ENCODE results near the gene ACP3.
"Not testable (repeated sequence)": the region's sequence is repeated elsewhere in the genome, so short reads cannot be mapped to it uniquely, and the experiment has no call there.

The ACP3 gene

GRCh38 chr3:132368515-132368914, 51.3 kb downstream of the ACP3 start:
- no peak for DNase-seq (ENCODE audit: low spot score)
- TF ChIP-seq CTCF (IDR thresholded peaks at IDR 0.05; ENCODE audit: extremely low read depth, missing control alignments) = no peak

DNA sequence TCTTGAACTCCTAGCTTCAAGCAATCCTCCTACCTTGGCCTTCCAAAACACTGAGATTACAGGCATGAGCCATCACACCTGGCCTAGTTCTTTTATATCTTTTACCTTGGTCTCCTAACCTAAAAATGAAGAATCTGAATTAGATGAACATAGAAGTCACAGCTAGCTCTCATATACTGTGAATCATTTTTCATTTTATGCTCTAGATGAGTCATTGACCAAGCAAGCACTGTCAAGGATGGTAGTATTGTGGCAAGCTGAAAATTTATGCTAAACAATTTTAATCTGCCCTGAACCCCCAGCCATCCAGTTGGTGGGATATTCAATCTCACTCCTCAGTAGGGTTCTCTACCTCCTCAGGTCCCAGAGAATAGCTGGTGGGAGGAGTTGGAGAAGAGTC, 51.8 kb downstream of the ACP3 start:
- no peak for DNase-seq (ENCODE audit: low spot score)
- TF ChIP-seq CTCF (IDR thresholded peaks at IDR 0.05; ENCODE audit: extremely low read depth, missing control alignments) = no peak

DNA sequence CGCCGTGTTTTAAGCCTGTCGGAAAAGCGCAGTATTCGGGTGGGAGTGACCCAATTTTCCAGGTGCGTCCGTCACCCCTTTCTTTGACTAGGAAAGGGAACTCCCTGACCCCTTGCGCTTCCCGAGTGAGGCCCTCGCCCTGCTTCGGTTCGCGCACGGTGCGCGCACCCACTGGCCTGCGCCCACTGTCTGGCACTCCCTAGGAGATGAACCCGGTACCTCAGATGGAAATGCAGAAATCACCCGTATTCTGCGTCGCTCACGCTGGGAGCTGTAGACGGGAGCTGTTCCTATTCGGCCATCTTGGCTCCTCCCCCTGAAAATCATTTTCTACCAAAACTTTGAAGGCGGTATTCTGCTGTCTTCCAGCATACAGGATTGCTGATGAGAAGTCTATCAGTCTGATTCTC, 59.7 kb downstream of the ACP3 start:
- not testable (repeated sequence) for DNase-seq (ENCODE audit: low spot score)

DNA sequence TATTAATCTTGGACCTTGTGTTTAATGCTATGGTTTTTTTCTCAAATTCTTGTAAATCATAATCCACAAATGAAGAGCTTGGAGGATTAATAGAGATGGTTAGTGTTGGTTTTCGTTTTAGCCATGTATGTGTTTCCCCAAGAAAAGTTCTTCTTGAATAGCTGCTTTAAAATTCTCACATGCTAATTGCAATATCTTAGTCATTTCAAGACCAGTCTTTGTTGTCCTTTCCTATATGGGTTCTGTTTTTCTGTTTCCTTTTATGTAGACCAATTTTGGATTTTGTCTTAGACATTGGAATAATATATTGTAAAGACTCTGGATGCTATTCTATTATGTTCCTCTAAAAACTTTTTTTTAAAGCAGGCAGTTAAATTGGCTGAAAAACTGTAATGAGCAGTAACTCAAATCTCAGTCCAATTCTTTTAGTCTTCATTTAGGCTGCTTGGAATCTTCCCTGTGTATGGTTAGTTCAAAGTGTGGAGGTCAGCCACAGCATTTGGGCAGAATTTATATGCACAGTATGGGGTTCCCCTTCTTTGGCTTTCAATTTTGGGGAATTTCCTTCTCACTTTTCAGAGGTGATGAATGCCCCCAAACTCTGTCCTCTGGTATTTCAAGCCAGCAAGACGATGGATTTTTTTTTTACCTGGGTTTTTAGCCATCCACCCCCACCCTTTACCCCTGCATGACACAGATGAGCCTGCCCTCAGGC, 61.0 kb downstream of the ACP3 start:
- no peak for TF ChIP-seq CTCF (IDR thresholded peaks at IDR 0.05; ENCODE audit: extremely low read depth, missing control alignments)
- peak; percentile 50 for DNase-seq (ENCODE audit: low spot score)

GRCh38 chr3:132378846-132379245, 61.6 kb downstream of the ACP3 start:
- TF ChIP-seq CTCF (IDR thresholded peaks at IDR 0.05; ENCODE audit: extremely low read depth, missing control alignments) = no peak
- DNase-seq (ENCODE audit: low spot score) = no peak

- TF ChIP-seq CTCF (IDR thresholded peaks at IDR 0.05; ENCODE audit: extremely low read depth, missing control alignments) = no peak
- DNase-seq (ENCODE audit: low spot score) = no peak
These were observed 63.7 kb downstream of the ACP3 start for GRCh38 chr3:132380920-132381319.

DNA sequence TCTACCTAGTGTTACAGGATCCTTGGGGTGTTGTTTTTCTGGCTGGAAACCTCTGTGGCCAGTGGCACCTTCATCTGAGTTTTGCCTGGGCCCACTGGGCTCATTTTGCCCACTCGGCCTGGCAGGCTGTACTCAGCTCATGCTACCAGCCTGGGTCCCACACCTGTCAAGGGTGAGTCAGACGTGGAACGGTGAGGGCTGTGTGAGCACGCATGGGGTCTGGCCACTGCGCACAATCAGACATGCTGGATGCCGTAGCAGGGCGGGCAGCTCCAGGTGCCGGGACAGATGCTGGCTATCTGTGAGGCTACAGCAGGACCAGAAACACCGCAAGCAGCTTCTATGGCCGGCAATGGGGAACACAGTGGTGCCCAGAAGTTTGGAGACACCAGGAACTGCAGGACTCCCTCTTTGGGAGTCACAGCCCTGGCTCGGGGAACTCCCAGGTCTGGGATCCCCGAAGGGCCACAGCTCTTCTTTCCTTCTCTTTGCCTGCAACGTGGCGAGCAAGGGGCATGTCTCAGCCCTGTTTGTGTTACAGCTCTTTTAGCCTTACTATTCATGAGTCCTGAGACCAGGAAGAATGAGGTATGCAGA, 64.2 kb downstream of the ACP3 start:
- TF ChIP-seq CTCF (IDR thresholded peaks at IDR 0.05; ENCODE audit: extremely low read depth, missing control alignments) = no peak
- no peak for DNase-seq (ENCODE audit: low spot score)

- DNase-seq (ENCODE audit: low spot score) = no peak
- no peak for TF ChIP-seq CTCF (IDR thresholded peaks at IDR 0.05; ENCODE audit: extremely low read depth, missing control alignments)
These were observed 65.1 kb downstream of the ACP3 start for GRCh38 chr3:132382267-132382666.

Measured in GM20000 (cell line).